Thyroid gland (tissue), 4 donors: ENCODE results near the gene LOC101059915.

Experiments
- DNase-seq, 2 donors: peaks; one replicate each; pipeline ENCODE4 v3.0.0-alpha.2; 2019
- H3K27ac ChIP-seq, 3 donors: fragments of 200-600 bp; sonication (generic); 1 replicate in 2 of 3; 2 replicates in 1 of 3; pipeline ENCODE4 v1.5.1; 2016 to 2019; ENCODE audit warnings: mild to moderate bottlenecking in 1 of 3, moderate library complexity in 1 of 3
- H3K27me3 ChIP-seq: fragments of 200-600 bp; sonication (generic); one replicate; pipeline ENCODE4 v1.5.1; 2019
- H3K36me3 ChIP-seq, 2 donors: fragments of 200-600 bp; sonication (generic); one replicate each; pipeline ENCODE4 v1.5.1; 2016 to 2019
- H3K4me1 ChIP-seq, 2 donors: fragments of 200-600 bp; sonication (generic); one replicate each; pipeline ENCODE4 v1.5.1; 2017 to 2019
- H3K4me3 ChIP-seq, 3 donors: fragments of 200-600 bp; sonication (generic); replicated peaks in 1 of 3; 1 replicate in 2 of 3; 2 replicates in 1 of 3; pipeline ENCODE4 v1.5.1; 2016; ENCODE audit warnings: mild to moderate bottlenecking in 1 of 3
- H3K9me3 ChIP-seq: fragments of 200-600 bp; sonication (generic); one replicate; pipeline ENCODE4 v1.5.1; 2017
- POLR2A ChIP-seq, 2 donors: fragments of 450-650 bp; IDR thresholded peaks; one replicate each; pipeline ENCODE4 v1.6.1; 2017; ENCODE audit warnings: antibody characterized with exemption in 2 of 2, mild to moderate bottlenecking in 2 of 2, moderate library complexity in 1 of 2
- WGBS, 2 donors: methylation state at CpG; one replicate each; pipeline ENCODE4 v1.1.5; 2017; 5-methylcytosine and 5-hydroxymethylcytosine counted together
- intact Hi-C: fragments of 100-400 bp; cut with DNase I; formaldehyde crosslinking; loops from one replicate; pipeline ENCODE4 v1.15.1; 2023
- TF ChIP-seq, protein P1 (sequence below), 6 experiments: fragments of 200-600 bp in 3 of 6; fragments of 450-650 bp in 3 of 6; sonication (generic) in 3 of 6; IDR thresholded peaks; one replicate each; pipeline ENCODE4 v1.5.1; 2016 to 2019; ENCODE audit warnings: antibody characterized with exemption in 6 of 6, mild to moderate bottlenecking in 2 of 6, inconsistent platforms in 1 of 6, moderate library complexity in 1 of 6

Gene LOC101059915

DNA sequence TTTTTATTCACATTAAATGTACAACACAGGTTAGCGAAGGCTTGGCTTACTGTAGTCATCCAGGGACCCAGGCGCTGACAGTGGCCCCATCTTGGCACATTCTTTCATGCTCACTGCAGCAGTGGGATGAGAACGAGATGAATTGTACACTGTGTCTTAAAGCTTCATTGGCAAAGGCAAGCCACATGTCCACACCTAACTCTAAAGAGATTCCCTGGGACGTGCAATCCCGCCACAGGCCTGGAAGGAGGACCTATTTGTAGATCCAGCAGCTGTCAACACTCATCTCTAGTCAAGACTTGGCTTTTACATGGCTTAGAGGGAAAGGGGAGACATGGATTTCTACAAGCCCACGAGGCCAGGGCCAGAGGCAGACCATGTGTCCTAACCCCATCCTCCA, 33.0 kb upstream of the LOC101059915 start:
- Histone ChIP-seq H3K4me3 (no peak overlapping the region), H3K36me3 (no peaks in the 10 kb centered on the region), H3K4me1 (peaks cover 0 to 15% of the 10 kb centered on the region in 2 donors), H3K9me3 (no peaks in the 10 kb centered on the region), H3K27me3 (no peaks in the 10 kb centered on the region), H3K27ac (no peak overlapping the region)
- 93 to 100% methylated on average over 3 to 6 of the region's 6 CpGs for WGBS, 2 donors
- TF ChIP-seq POLR2A (IDR thresholded peaks at IDR 0.05), result no peak
- TF ChIP-seq, protein P1, sequence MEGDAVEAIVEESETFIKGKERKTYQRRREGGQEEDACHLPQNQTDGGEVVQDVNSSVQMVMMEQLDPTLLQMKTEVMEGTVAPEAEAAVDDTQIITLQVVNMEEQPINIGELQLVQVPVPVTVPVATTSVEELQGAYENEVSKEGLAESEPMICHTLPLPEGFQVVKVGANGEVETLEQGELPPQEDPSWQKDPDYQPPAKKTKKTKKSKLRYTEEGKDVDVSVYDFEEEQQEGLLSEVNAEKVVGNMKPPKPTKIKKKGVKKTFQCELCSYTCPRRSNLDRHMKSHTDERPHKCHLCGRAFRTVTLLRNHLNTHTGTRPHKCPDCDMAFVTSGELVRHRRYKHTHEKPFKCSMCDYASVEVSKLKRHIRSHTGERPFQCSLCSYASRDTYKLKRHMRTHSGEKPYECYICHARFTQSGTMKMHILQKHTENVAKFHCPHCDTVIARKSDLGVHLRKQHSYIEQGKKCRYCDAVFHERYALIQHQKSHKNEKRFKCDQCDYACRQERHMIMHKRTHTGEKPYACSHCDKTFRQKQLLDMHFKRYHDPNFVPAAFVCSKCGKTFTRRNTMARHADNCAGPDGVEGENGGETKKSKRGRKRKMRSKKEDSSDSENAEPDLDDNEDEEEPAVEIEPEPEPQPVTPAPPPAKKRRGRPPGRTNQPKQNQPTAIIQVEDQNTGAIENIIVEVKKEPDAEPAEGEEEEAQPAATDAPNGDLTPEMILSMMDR (IDR thresholded peaks at IDR 0.05), result no peak
- no peak for DNase-seq
- intact Hi-C loops, result no loop called here

GRCh38 chrX:71636438-71637252, 30.7 kb upstream of the LOC101059915 start:
- intact Hi-C loops, result no loop called here
- H3K27ac ChIP-seq, result no peak overlapping the region
- WGBS, 2 donors, result 74 to 86% methylated on average over 6 to 8 of the region's 9 CpGs
- H3K27me3 ChIP-seq, result no peaks in the 10 kb centered on the region
- H3K4me3 ChIP-seq, result no peak overlapping the region
- no peak for DNase-seq
- H3K4me1 ChIP-seq, result peaks cover 0 to 15% of the 10 kb centered on the region in 2 donors
- H3K9me3 ChIP-seq, result no peaks in the 10 kb centered on the region
- no peak for TF ChIP-seq POLR2A (IDR thresholded peaks at IDR 0.05)
- TF ChIP-seq, protein P1 (IDR thresholded peaks at IDR 0.05), result no peak
- H3K36me3 ChIP-seq, result no peaks in the 10 kb centered on the region

DNA sequence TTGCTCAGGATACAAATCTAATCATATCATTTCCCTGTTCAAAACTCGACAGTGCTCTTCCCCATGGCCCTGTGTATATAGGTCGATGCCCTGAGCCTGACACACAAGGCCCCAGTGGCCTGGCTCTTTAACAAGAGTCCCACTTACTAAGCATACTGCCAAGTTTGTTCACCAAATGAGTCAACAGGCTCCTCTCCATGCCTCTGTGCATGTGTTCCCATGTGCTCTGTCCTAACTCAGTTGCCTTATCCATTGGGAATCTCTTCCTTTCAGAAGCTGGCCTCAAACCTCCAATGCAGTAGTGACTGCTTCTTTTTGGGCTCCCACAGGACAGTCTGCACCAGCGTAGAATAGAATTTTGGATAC, 30.1 kb upstream of the LOC101059915 start:
- TF ChIP-seq, protein P1 (IDR thresholded peaks at IDR 0.05), result no peak
- no peak for TF ChIP-seq POLR2A (IDR thresholded peaks at IDR 0.05)
- DNase-seq, result no peak
- H3K27ac ChIP-seq, result peak overlapping the region in 1 of 3 donors; percentile 29
- H3K27me3 ChIP-seq, result no peaks in the 10 kb centered on the region
- peaks cover 0 to 13% of the 10 kb centered on the region in 2 donors for H3K4me1 ChIP-seq
- WGBS, 2 donors, result 74 to 91% methylated on average over 3 of the region's 3 CpGs
- no peak overlapping the region for H3K4me3 ChIP-seq
- intact Hi-C loops, result no loop called here
- no peaks in the 10 kb centered on the region for H3K36me3 ChIP-seq
- H3K9me3 ChIP-seq, result no peaks in the 10 kb centered on the region

GRCh38 chrX:71637848-71638247, 29.5 kb upstream of the LOC101059915 start:
- Histone ChIP-seq H3K4me1 (peaks cover 0 to 9% of the 10 kb centered on the region in 2 donors), H3K27me3 (no peaks in the 10 kb centered on the region), H3K36me3 (no peaks in the 10 kb centered on the region), H3K4me3 (no peak overlapping the region), H3K27ac (peak overlapping the region in 2 of 3 donors; percentile 29 to 45), H3K9me3 (no peaks in the 10 kb centered on the region)
- intact Hi-C loops, result no loop called here
- TF ChIP-seq, protein P1 (IDR thresholded peaks at IDR 0.05), result no peak
- no peak for TF ChIP-seq POLR2A (IDR thresholded peaks at IDR 0.05)
- DNase-seq, result no peak
- 48 to 70% methylated on average over 4 of the region's 4 CpGs for WGBS, 2 donors

GRCh38 chrX:71638409-71638808, 28.9 kb upstream of the LOC101059915 start:
- Histone ChIP-seq H3K4me3 (no peak overlapping the region), H3K27me3 (no peaks in the 10 kb centered on the region), H3K27ac (no peak overlapping the region), H3K36me3 (no peaks in the 10 kb centered on the region), H3K9me3 (no peaks in the 10 kb centered on the region), H3K4me1 (peaks cover 0 to 5% of the 10 kb centered on the region in 2 donors)
- TF ChIP-seq, protein P1 (IDR thresholded peaks at IDR 0.05), result no peak
- TF ChIP-seq POLR2A (IDR thresholded peaks at IDR 0.05), result no peak
- DNase-seq, result no peak
- 77 to 86% methylated on average over 4 of the region's 4 CpGs for WGBS, 2 donors
- intact Hi-C loops, result no loop called here
